Heart left ventricle (tissue), 13 donors: Measurements from ENCODE around the gene ANXA10.

Experiments
- POLR2A ChIP-seq, 2 donors: fragments of 450-650 bp; IDR thresholded peaks; one replicate each; pipeline ENCODE4 v1.6.1; 2017; ENCODE audit warnings: antibody characterized with exemption in 2 of 2, mild to moderate bottlenecking in 2 of 2, moderate library complexity in 2 of 2
- TF ChIP-seq, protein P1 (sequence below), 12 donors: fragments of 200-600 bp; sonication (generic) in 4 of 12; IDR thresholded peaks; one replicate each; pipeline versions ENCODE4 v1.5.0 to v1.8.0; 2018 to 2022; ENCODE audit warnings: antibody characterized with exemption in 12 of 12, mild to moderate bottlenecking in 5 of 12
- donor health status: ischemic (EF 13 %, LVEDD 7.1; RV severe dilation, severe dysfunction).
- donor health status: DM: no; HTN: yes; CAD: no.
- donor health status: DM: no; HTN: no; CAD: no.
- donor health status: ischemic (EF 25% LVEDD 6.9; RV normal size, moderate dysfunction).
- donor health status: ischemic (EF 25% LVEDD 5.7; RV mildly dilated, moderate dysfunction).
- donor health status: ischemic (EF 35%, LVEDD 5.7; RV mildly dilated, moderate dysfunction).
- donor health status: nonischemic (EF 11% LVEDD 7.7; RV severe dilation, severe dysfunction).
- donor health status: DM: yes; HTN: yes; CAD: no.
- donor health status: PGD.
- donor health status: ischemic (EF 29% LVEDD 5.4; RV normal size, mild dysfunction).
- donor health status: nonischemic (EF 23%, LVEDD 6.1; RV moderate dilation, normal function).

DNA sequence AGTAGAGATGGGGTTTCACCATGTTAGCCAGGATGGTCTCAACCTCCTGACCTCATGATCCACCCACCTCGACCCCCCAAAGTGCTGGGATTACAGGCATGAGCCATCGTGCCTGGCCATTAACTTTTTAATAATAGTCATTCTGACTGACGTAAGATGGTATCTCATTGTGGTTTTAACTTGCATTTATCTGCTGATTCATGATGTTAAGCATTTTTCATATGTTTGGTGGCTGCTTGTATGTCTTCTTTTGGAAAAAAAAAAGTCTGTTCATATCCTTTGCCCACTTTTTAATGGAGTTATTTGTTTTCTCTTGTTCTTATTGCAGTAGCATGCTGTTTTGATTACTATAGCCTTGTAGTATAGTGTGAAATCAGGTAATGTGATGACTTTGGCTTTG is 45.8 kb downstream of the ANXA10 start:
- TF ChIP-seq, protein P1, sequence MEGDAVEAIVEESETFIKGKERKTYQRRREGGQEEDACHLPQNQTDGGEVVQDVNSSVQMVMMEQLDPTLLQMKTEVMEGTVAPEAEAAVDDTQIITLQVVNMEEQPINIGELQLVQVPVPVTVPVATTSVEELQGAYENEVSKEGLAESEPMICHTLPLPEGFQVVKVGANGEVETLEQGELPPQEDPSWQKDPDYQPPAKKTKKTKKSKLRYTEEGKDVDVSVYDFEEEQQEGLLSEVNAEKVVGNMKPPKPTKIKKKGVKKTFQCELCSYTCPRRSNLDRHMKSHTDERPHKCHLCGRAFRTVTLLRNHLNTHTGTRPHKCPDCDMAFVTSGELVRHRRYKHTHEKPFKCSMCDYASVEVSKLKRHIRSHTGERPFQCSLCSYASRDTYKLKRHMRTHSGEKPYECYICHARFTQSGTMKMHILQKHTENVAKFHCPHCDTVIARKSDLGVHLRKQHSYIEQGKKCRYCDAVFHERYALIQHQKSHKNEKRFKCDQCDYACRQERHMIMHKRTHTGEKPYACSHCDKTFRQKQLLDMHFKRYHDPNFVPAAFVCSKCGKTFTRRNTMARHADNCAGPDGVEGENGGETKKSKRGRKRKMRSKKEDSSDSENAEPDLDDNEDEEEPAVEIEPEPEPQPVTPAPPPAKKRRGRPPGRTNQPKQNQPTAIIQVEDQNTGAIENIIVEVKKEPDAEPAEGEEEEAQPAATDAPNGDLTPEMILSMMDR (IDR thresholded peaks at IDR 0.05): no peak
- TF ChIP-seq POLR2A (IDR thresholded peaks at IDR 0.05): no peak
